DOHH2 (cell line): ENCODE measurements around the gene MRPS2.

Source experiments
- H3F3A ChIP-seq: fragments of 200-600 bp; sonication (generic), shearing (Covaris generic); 2 replicates; pipeline ENCODE4 v1.6.0; 2016; ENCODE audit warnings: antibody characterized with exemption, mild to moderate bottlenecking; ENCODE audit not compliant: control insufficient read depth, insufficient read depth
- H3K27ac ChIP-seq: fragments of 200-600 bp; sonication (generic); 2 replicates; pipeline ENCODE4 v1.5.1; 2014; ENCODE audit warnings: low read depth, mild to moderate bottlenecking, low read length, moderate library complexity
- H3K27me3 ChIP-seq: fragments of 200-600 bp; sonication (generic); 2 replicates; pipeline ENCODE4 v1.6.1; 2014; ENCODE audit warnings: mild to moderate bottlenecking, low read length, mixed read lengths; ENCODE audit not compliant: control insufficient read depth
- H3K36me3 ChIP-seq: fragments of 200-600 bp; sonication (generic); 2 replicates; pipeline ENCODE4 v1.6.1; 2014; ENCODE audit warnings: mild to moderate bottlenecking, low read length, moderate library complexity, mixed read lengths; ENCODE audit not compliant: control insufficient read depth
- H3K4me1 ChIP-seq: fragments of 200-600 bp; sonication (generic); 2 replicates; pipeline ENCODE4 v1.6.1; 2014; ENCODE audit warnings: mild to moderate bottlenecking, low read length, mixed read lengths; ENCODE audit not compliant: control insufficient read depth
- H3K4me2 ChIP-seq: fragments of 200-600 bp; sonication (generic); 2 replicates; pipeline ENCODE4 v1.6.0; 2014; ENCODE audit warnings: mild to moderate bottlenecking, low read length, moderate library complexity
- H3K4me3 ChIP-seq: fragments of 200-600 bp; sonication (generic); 2 replicates; pipeline ENCODE4 v1.5.1; 2014; ENCODE audit warnings: mild to moderate bottlenecking, low read length, mixed read lengths
- H3K79me2 ChIP-seq: fragments of 200-600 bp; sonication (generic); 2 replicates; pipeline ENCODE4 v1.6.1; 2014; ENCODE audit warnings: mild to moderate bottlenecking, low read length, mixed read lengths; ENCODE audit not compliant: control insufficient read depth
- H3K9me2 ChIP-seq: fragments of 200-600 bp; sonication (generic); replicated peaks from 2 replicates; pipeline ENCODE4 v1.6.1; 2014; ENCODE audit warnings: mild to moderate bottlenecking, low read length, mixed read lengths; ENCODE audit not compliant: control insufficient read depth
- H3K9me3 ChIP-seq: fragments of 200-600 bp; sonication (generic); 2 replicates; pipeline ENCODE4 v1.6.1; 2014; ENCODE audit warnings: antibody characterized with exemption, low read length, mixed read lengths; ENCODE audit not compliant: control insufficient read depth, insufficient read depth
- H4K20me1 ChIP-seq: fragments of 200-600 bp; sonication (generic); 2 replicates; pipeline ENCODE4 v1.6.0; 2014; ENCODE audit warnings: low read depth, mild to moderate bottlenecking, antibody characterized with exemption, low read length, moderate library complexity; ENCODE audit not compliant: control insufficient read depth, insufficient read depth
- EZH2phosphoT487 ChIP-seq: fragments of 200-600 bp; sonication (generic); IDR thresholded peaks from 2 replicates; pipeline ENCODE4 v1.6.1; 2017; ENCODE audit warnings: borderline replicate concordance, mild to moderate bottlenecking, antibody characterized with exemption, low read length, moderate library complexity, mixed read lengths
- TF ChIP-seq, protein P1 (sequence below): fragments of 200-600 bp; sonication (generic); IDR thresholded peaks from one replicate; pipeline ENCODE4 v1.5.1; 2014; ENCODE audit warnings: antibody characterized with exemption, mild to moderate bottlenecking, low read depth, low read length; ENCODE audit not compliant: poor library complexity, severe bottlenecking

MRPS2 gene

DNA sequence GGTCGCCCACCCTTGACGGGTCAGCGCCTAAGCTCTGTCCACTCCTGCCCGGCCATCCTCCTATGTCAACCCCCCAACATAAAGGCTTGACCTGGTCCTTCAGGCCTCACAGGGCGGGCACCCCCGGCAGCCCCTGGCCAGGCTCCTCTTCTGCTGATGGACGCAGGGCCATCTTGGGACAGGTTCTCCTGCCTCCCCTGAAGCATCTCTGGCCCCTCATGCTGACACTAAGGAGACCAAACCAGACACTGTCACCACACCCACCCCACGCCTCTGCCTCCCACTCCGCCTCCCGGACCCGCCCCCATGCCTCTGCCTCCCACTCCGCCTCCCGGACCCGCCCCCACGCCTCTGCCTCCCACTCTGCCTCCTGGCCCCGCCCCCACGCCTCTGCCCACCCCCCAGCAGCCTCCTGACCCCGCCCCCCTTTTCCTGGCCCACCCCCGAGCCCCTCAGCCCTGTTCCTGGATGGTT is 52.3 kb downstream of the MRPS2 start:
- no peak overlapping the region for H3K4me3 ChIP-seq
- no peaks in the 10 kb centered on the region for H3K4me1 ChIP-seq
- no peaks in the 10 kb centered on the region for H3F3A ChIP-seq
- no peak overlapping the region for H3K4me2 ChIP-seq
- H3K27ac ChIP-seq: no peak overlapping the region
- no peaks in the 10 kb centered on the region for H3K27me3 ChIP-seq
- no peaks in the 10 kb centered on the region for H3K36me3 ChIP-seq
- no peak for TF ChIP-seq EZH2phosphoT487
- TF ChIP-seq, protein P1, sequence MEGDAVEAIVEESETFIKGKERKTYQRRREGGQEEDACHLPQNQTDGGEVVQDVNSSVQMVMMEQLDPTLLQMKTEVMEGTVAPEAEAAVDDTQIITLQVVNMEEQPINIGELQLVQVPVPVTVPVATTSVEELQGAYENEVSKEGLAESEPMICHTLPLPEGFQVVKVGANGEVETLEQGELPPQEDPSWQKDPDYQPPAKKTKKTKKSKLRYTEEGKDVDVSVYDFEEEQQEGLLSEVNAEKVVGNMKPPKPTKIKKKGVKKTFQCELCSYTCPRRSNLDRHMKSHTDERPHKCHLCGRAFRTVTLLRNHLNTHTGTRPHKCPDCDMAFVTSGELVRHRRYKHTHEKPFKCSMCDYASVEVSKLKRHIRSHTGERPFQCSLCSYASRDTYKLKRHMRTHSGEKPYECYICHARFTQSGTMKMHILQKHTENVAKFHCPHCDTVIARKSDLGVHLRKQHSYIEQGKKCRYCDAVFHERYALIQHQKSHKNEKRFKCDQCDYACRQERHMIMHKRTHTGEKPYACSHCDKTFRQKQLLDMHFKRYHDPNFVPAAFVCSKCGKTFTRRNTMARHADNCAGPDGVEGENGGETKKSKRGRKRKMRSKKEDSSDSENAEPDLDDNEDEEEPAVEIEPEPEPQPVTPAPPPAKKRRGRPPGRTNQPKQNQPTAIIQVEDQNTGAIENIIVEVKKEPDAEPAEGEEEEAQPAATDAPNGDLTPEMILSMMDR: no peak
- H3K9me3 ChIP-seq: no peaks in the 10 kb centered on the region
- no peaks in the 10 kb centered on the region for H3K79me2 ChIP-seq
- H4K20me1 ChIP-seq: no peaks in the 10 kb centered on the region
- H3K9me2 ChIP-seq: no peaks in the 10 kb centered on the region
